Smooth muscle cell of trachea (primary cell): Measurements from ENCODE around the gene MORN5. TPM values are rescaled to one million over a fixed set of nuclear protein-coding genes. Genes with fewer than 3 reads are reported as not detected.

Experiments used
- total RNA-seq: library from RNA; depleted of rRNA; stranded (reverse); fragments of >200 nt; gene quantifications from 2 replicates; pipeline ENCODE4 v1.2.1, GENCODE V29; 2014

Gene MORN5
- total RNA-seq = not detected in 2 replicates

DNA sequence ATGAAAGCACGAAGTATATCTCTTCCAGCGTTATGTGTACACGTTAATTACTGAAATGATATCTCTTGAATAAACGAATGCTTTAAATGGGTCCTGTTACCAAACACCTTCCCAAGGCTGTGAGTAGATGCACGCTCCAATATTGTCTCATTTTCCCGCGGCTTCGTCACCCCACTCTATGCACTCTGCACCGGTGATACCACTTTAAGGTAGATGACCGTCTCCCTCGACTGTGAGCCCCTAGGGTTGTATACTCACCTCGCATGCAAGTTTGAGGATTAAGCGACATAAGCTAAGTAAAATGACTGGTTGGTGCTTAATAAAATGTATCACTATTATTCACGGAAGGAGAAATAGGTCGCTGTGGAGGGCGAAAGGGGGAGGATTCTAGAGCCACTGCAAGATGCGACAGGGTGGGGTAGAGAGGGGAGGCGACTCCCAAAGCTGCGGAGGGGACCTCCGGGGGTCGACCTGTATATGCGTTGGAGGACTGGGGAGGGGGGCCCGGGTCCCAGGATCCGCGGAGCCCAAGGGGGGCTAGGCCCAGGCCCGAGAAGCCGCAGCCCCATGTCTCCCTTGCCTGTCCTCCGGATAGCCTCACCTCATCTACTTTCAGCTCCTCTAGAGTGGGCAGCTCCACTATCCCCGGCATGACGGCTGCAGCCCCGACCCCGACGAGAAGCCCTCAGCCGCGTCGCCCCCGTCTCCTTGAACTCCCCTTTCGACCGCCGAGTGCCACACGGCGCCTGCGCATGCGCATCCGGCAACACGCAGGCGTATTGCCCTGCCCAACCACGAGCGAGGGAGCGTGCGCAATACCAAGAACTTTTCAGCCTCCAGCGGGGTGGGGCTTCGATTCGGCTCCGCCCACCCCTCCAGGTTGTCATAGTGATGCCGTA lies at the start of gene MORN5, which contains the start of gene NDUFA8:
Gene MORN5, plus strand, starts transcription at position 883 of the 899 bp plus-strand sequence. CDS start 65 bp downstream, outside the sequence.
Gene NDUFA8, minus strand, starts transcription at position 754 of the 899 bp plus-strand sequence. Its CDS starts 102 bp downstream, at position 652.

DNA sequence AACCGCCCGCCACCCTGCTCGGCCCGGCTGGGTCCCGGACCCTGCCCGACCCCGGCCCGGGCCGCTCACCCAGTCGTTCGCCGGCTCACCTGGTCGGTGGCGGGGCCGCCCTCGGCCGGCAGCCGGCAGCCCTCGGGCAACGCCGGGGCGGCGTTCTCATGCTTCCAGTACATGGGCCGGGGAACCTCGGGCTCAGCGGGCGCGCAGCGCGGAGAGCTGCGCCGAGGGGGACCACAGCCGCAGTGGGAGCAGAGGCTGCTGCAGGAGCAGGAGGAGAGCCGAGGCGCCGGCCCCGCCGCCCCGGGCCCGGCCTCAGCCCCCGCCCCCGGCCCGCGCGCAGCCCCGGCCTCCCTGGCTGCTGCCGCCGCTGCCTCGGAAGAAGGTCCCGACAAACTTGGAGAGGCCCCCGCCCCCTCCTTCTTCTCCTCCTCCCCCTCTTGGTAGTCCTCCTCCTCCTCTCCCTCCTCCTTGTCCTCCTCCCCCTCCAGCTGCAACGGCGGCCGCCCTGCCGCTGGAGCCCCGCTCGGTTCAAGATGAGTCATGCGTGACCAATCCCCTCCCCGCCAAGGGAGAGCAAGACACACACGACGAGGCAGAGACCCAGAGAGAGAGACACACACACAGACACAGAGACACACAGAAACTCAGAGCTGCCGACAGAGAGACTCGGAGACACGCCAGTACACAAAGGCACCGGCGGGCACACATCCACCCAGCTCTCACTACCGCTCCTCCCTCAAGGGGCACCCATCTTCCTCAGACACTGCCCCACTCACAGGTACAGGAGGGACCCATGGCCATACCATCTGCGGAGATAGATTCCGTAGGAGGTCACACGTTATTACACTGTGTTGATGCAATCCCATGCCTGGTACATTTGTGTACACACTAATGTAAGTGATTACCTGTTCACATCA lies 69.1 kb downstream of the MORN5 start, which contains the start of gene LHX6:
Gene LHX6, minus strand, starts transcription at position 390 of the 917 bp plus-strand sequence. Its CDS starts 217 bp downstream, at position 173.

Other genes with a start within 250 kb of the MORN5 start
- gene TTLL11, start 66.6 kb upstream of the MORN5 start, total RNA-seq = 7.6 and 9.1 TPM in 2 replicates
- gene NDUFA8, start 129 bp upstream of the MORN5 start, total RNA-seq = 29.3 and 40.9 TPM in 2 replicates
- not detected in 2 replicates for gene LHX6, start 69.0 kb downstream of the MORN5 start, total RNA-seq
- gene RBM18, start 104.9 kb downstream of the MORN5 start, total RNA-seq = 8.3 and 8.9 TPM in 2 replicates
- gene MRRF, start 105.0 kb downstream of the MORN5 start, total RNA-seq = 36.7 and 39.9 TPM in 2 replicates
- gene PTGS1, start 211.1 kb downstream of the MORN5 start, total RNA-seq = 44.8 and 67.8 TPM in 2 replicates